GM10266 (cell line): ENCODE measurements around the gene TMEM161A.

ENCODE experiments used
- DNase-seq: peaks from one replicate; pipeline ENCODE4 v3.0.0; 2012; ENCODE audit errors: extremely low spot score
- CTCF ChIP-seq: IDR thresholded peaks from 2 replicates; pipeline ENCODE4 v1.5.1; 2012; ENCODE audit warnings: mild to moderate bottlenecking, low read depth; ENCODE audit not compliant: control insufficient read depth, insufficient read depth; ENCODE audit errors: missing control alignments

The TMEM161A gene

GRCh38 chr19:19171821-19172532 is 33.7 kb upstream of the TMEM161A start:
- TF ChIP-seq CTCF: no peak
- peak; percentile 74 for DNase-seq

- DNase-seq: no peak
- TF ChIP-seq CTCF: no peak
These were observed 32.8 kb upstream of the TMEM161A start for GRCh38 chr19:19170873-19171672.

- peak; percentile 93 for DNase-seq
- no peak for TF ChIP-seq CTCF
These were observed 32.0 kb upstream of the TMEM161A start, which contains the start of gene MEF2B for GRCh38 chr19:19170053-19170872. TSS of gene MEF2B (minus strand) at chr19:19170263. CDS start at chr19:19150735, 19,528 bp downstream.

- no peak for TF ChIP-seq CTCF
- no peak for DNase-seq
These were observed 31.2 kb upstream of the TMEM161A start for GRCh38 chr19:19169236-19170052.

- no peak for TF ChIP-seq CTCF
- DNase-seq: no peak
These were observed 29.3 kb upstream of the TMEM161A start for GRCh38 chr19:19167612-19168011.

- DNase-seq: no peak
- TF ChIP-seq CTCF: no peak
These were observed 27.1 kb upstream of the TMEM161A start for GRCh38 chr19:19165396-19165795.
